Dendritic cell treated with granulocyte-macrophage colony-stimulating factor and Interleukin-4, amounts not matched to agents 40 ng/mL and 50 ng/mL, for 4 days (primary cell): ENCODE data around the gene TARBP1.
"Not testable (repeated sequence)": the region's sequence is repeated elsewhere in the genome, so short reads cannot be mapped to it uniquely, and the experiment has no call there.

ENCODE experiments used
- H3K27ac Mint-ChIP-seq: one replicate; pipeline ENCODE4 v1.8.0; 2022; ENCODE audit warnings: mild to moderate bottlenecking, mixed read lengths
- H3K27me3 Mint-ChIP-seq: one replicate; pipeline ENCODE4 v1.8.0; 2022; ENCODE audit warnings: mild to moderate bottlenecking, mixed read lengths
- H3K36me3 Mint-ChIP-seq: one replicate; pipeline ENCODE4 v1.8.0; 2022; ENCODE audit warnings: low read depth, mixed read lengths
- H3K4me1 Mint-ChIP-seq: one replicate; pipeline ENCODE4 v1.8.0; 2022; ENCODE audit warnings: low read depth, mixed read lengths
- H3K4me3 Mint-ChIP-seq: one replicate; pipeline ENCODE4 v1.8.0; 2022; ENCODE audit warnings: mild to moderate bottlenecking, moderate library complexity, mixed read lengths
- H3K9me3 Mint-ChIP-seq: one replicate; pipeline ENCODE4 v1.8.0; 2022; ENCODE audit warnings: mixed read lengths
- intact Hi-C: fragments of 100-400 bp; cut with micrococcal nuclease; formaldehyde crosslinking; loops from one replicate; pipeline ENCODE4 v1.15.0; 2022

Gene TARBP1

GRCh38 chr1:234478481-234479309, at the start of gene TARBP1:
TARBP1 (minus strand) TSS chr1:234479179; CDS start chr1:234479103, 76 bp downstream.
- peak within 1 kb of the TSS; percentile 81 for H3K4me3 Mint-ChIP-seq
- H3K27me3 Mint-ChIP-seq: peaks cover 15% of the 10 kb centered on the region
- H3K4me1 Mint-ChIP-seq: peaks cover 36% of the 10 kb centered on the region
- no peaks in the 10 kb centered on the region for H3K9me3 Mint-ChIP-seq
- no peaks in the 10 kb centered on the region for H3K36me3 Mint-ChIP-seq
- intact Hi-C loops: loop anchor here (10.0 kb wide), 1 partner anchor 104 kb away; the partner anchor contains the start of gene COA6
- peak within 1 kb of the TSS; percentile 85 for H3K27ac Mint-ChIP-seq

- H3K27ac Mint-ChIP-seq: peak overlapping the region; percentile 77
- H3K36me3 Mint-ChIP-seq: no peaks in the 10 kb centered on the region
- H3K4me1 Mint-ChIP-seq: peaks cover 63% of the 10 kb centered on the region
- no peaks in the 10 kb centered on the region for H3K27me3 Mint-ChIP-seq
- no peaks in the 10 kb centered on the region for H3K9me3 Mint-ChIP-seq
- intact Hi-C loops: no loop called here
- H3K4me3 Mint-ChIP-seq: no peak overlapping the region
Measured at GRCh38 chr1:234528074-234528865, 49.3 kb upstream of the TARBP1 start.

DNA sequence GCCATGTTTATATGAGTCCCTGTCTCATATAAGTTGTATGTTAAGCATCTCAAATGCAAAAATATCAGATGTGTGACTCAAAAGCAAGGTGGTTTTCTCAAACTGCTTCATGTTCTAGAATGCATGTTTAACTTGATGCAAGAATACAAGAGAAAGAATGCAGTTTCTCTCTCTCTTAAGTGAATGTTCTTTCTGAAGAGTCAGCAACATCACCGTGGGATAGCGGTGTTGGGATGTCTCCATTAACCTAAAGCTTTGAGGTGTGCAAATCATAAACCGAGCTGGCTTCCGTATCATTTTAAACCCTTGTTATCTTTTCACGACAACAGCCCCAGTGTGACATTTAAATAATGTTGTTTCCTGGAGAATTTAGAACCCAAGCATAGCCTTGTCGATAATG, 48.4 kb upstream of the TARBP1 start:
- no peak overlapping the region for H3K27ac Mint-ChIP-seq
- H3K9me3 Mint-ChIP-seq: no peaks in the 10 kb centered on the region
- H3K4me1 Mint-ChIP-seq: peaks cover 54% of the 10 kb centered on the region
- H3K27me3 Mint-ChIP-seq: no peaks in the 10 kb centered on the region
- intact Hi-C loops: no loop called here
- H3K36me3 Mint-ChIP-seq: no peaks in the 10 kb centered on the region
- no peak overlapping the region for H3K4me3 Mint-ChIP-seq

GRCh38 chr1:234526922-234527321, 47.9 kb upstream of the TARBP1 start:
- intact Hi-C loops: no loop called here
- H3K4me1 Mint-ChIP-seq: peaks cover 49% of the 10 kb centered on the region
- H3K4me3 Mint-ChIP-seq: no peak overlapping the region
- no peaks in the 10 kb centered on the region for H3K9me3 Mint-ChIP-seq
- H3K27me3 Mint-ChIP-seq: no peaks in the 10 kb centered on the region
- H3K27ac Mint-ChIP-seq: no peak overlapping the region
- no peaks in the 10 kb centered on the region for H3K36me3 Mint-ChIP-seq

DNA sequence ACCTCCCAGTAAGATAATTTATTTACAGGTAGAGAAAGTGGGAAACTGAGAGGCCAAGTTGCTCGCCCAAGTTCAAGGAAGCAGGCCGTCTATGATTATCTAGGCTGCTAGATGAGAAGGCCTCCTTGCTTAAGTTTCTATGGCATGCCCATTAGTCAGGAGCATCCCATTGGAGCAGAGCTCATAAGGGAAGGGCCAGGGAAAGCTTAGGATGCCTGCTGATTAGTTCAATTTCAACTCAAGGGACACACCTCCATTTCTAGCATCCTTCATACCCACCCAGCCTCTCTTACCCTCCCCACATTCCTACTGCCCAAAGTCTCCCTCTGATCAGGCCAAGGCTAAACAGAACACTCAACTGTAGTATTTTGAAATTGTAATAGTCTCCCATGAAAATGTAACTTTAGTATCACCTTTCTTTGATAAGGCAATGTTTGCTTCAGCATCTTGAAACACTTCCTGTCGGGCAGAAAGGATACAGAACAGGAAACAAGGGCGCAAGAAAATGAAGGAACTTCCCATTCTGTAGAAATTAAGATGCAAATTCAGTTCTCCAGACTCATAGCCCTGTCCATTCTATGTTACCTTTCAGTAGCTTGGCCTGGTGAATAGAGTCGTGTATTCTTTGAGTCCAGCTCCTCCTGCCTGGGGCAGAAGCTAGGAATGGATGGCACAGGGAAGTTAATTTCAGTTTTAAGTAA, 46.3 kb upstream of the TARBP1 start:
- peaks cover 45% of the 10 kb centered on the region for H3K4me1 Mint-ChIP-seq
- H3K36me3 Mint-ChIP-seq: no peaks in the 10 kb centered on the region
- H3K27me3 Mint-ChIP-seq: no peaks in the 10 kb centered on the region
- intact Hi-C loops: no loop called here
- no peak overlapping the region for H3K4me3 Mint-ChIP-seq
- H3K27ac Mint-ChIP-seq: peak overlapping the region; percentile 12
- no peaks in the 10 kb centered on the region for H3K9me3 Mint-ChIP-seq

- Mint-ChIP-seq H3K9me3 (no peaks in the 10 kb centered on the region), H3K4me3 (no peak overlapping the region), H3K27me3 (no peaks in the 10 kb centered on the region), H3K27ac (no peak overlapping the region), H3K36me3 (no peaks in the 10 kb centered on the region), H3K4me1 (peaks cover 58% of the 10 kb centered on the region)
- intact Hi-C loops: no loop called here
Measured at GRCh38 chr1:234521836-234522235, 42.9 kb upstream of the TARBP1 start.

DNA sequence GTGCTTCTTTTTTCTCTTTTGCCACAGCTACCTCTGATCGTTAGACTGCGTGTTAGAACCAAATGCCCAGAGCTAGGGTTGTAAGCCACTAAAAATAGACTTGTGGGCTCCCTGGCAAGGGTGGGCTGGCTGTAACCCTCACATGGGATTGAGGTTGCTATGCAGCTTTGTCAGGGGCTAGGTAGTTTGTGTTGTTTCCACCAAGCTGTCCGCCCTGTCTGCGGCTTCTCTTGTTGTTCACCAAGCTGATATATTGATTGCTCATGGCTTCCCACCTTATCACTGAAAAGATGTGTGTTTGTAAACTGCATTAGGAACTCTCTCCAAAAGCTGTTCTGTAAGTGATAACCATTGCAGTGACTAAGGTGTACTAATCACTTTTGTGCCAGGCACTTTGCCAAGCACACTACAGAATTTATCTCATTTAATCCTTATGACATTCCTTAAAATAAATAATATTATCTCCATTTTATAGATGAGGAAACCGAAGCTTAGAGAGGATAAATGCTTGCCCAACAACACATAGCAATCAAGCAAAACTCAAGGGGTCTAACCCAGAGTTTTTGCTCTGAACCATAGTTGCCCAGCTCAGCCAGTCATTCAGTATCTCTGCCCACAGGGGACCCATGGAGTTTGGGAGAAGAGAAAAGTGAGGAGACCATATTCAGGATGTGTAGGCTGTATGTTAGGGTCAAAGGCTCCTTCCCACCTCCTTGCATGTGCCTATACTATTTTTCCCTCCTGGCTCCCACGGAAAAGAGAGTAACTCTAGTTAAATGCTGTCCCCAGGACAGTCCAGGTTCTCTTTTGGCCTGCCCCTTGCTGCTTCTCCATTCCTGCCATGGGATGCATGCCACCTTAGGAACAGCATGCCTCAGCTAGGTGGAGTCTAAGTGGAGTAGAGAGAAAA, 42.2 kb upstream of the TARBP1 start:
- Mint-ChIP-seq H3K27me3 (no peaks in the 10 kb centered on the region), H3K9me3 (no peaks in the 10 kb centered on the region), H3K27ac (no peak overlapping the region), H3K4me3 (no peak overlapping the region), H3K36me3 (no peaks in the 10 kb centered on the region), H3K4me1 (peaks cover 51% of the 10 kb centered on the region)
- intact Hi-C loops: no loop called here

- H3K27me3 Mint-ChIP-seq: no peaks in the 10 kb centered on the region
- H3K9me3 Mint-ChIP-seq: no peaks in the 10 kb centered on the region
- no peaks in the 10 kb centered on the region for H3K36me3 Mint-ChIP-seq
- no peak overlapping the region for H3K4me3 Mint-ChIP-seq
- peaks cover 53% of the 10 kb centered on the region for H3K4me1 Mint-ChIP-seq
- peak overlapping the region; percentile 18 for H3K27ac Mint-ChIP-seq
- intact Hi-C loops: no loop called here
Measured at GRCh38 chr1:234519506-234519905, 40.5 kb upstream of the TARBP1 start.

- Mint-ChIP-seq H3K4me1 (peaks cover 59% of the 10 kb centered on the region), H3K36me3 (no peaks in the 10 kb centered on the region), H3K27me3 (no peaks in the 10 kb centered on the region), H3K9me3 (no peaks in the 10 kb centered on the region), H3K27ac (peak overlapping the region; percentile 18), H3K4me3 (no peak overlapping the region)
- intact Hi-C loops: no loop called here
Measured at GRCh38 chr1:234518876-234519275, 39.9 kb upstream of the TARBP1 start.

DNA sequence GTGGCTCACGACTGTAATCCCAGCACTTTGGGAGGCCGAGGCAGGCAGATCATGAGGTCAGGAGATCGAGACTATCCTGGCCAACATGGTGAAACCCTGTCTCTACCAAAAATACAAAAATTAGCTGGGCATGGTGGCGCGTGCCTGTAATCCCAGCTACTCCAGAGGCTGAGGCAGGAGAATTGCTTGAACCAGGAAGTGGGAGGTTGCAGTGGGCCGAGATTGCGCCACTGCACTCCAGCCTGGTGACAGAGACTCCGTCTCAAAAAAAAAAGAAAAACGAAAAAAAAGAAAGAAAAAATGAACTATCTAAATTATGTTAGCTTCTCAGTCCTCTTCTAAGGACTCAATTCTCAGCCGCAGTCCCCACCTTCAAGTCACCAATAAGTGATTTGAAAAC, 39.1 kb upstream of the TARBP1 start:
- H3K9me3 Mint-ChIP-seq, H3K4me3 Mint-ChIP-seq, H3K36me3 Mint-ChIP-seq, intact Hi-C loops, H3K27me3 Mint-ChIP-seq: not testable (repeated sequence)
- peak overlapping the region; percentile 84 for H3K27ac Mint-ChIP-seq
- H3K4me1 Mint-ChIP-seq: peaks cover 62% of the 10 kb centered on the region

DNA sequence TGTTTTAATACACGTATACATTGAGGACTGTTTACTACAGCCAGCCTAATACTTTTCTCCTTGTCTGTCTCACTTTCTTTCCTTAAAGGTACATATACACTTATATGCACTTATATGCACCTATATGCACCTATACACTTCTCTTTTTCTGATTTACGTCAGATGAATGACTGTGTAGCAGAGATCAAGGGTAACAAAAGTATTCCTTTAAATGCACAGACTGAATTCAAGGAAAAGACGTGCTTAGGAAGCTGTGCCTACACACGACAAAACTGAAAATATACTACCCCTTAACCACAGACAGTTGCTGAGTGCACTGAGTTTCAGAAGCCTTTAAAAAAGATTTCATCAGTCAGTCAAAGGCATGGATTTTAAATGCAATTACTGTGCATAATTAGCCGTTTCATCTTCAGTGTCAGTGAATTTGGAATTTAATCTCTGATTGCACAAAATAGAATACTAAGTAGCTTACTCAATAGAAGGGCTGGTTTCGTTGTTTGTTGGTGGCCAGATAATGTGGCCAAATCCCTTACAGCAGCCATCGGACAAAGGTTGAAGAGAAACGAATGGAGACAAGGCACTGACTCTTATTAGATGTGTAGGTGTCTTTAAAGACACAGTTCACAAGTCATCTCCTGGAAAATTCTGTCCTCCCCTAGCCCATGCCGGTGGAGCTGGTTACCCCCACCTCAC, 38.3 kb upstream of the TARBP1 start:
- intact Hi-C loops: no loop called here
- H3K4me1 Mint-ChIP-seq: peaks cover 70% of the 10 kb centered on the region
- H3K36me3 Mint-ChIP-seq: no peaks in the 10 kb centered on the region
- no peak overlapping the region for H3K4me3 Mint-ChIP-seq
- H3K27me3 Mint-ChIP-seq: no peaks in the 10 kb centered on the region
- H3K27ac Mint-ChIP-seq: peak overlapping the region; percentile 84
- H3K9me3 Mint-ChIP-seq: no peaks in the 10 kb centered on the region

DNA sequence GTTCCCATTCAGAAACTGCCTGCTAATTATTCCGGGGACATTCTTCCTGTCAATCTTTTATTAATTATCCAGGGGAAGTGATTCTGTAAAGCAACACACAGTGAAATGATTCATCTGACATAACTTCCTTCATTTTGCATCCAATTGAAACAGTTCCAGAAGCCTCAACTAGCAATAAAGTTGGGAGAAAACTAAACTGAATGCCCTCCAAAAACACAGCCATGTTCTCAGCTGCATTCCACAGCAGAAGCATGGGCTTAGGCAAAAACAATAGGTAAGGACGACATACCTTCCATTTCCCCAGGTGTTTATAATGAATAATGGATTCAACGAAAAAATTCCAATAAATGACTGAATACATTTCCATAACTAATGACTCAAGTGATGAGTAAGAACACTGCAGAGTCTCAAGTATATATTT, 36.9 kb upstream of the TARBP1 start:
- H3K4me3 Mint-ChIP-seq: no peak overlapping the region
- peak overlapping the region; percentile 50 for H3K27ac Mint-ChIP-seq
- no peaks in the 10 kb centered on the region for H3K36me3 Mint-ChIP-seq
- H3K4me1 Mint-ChIP-seq: peaks cover 72% of the 10 kb centered on the region
- no peaks in the 10 kb centered on the region for H3K9me3 Mint-ChIP-seq
- intact Hi-C loops: no loop called here
- H3K27me3 Mint-ChIP-seq: no peaks in the 10 kb centered on the region

DNA sequence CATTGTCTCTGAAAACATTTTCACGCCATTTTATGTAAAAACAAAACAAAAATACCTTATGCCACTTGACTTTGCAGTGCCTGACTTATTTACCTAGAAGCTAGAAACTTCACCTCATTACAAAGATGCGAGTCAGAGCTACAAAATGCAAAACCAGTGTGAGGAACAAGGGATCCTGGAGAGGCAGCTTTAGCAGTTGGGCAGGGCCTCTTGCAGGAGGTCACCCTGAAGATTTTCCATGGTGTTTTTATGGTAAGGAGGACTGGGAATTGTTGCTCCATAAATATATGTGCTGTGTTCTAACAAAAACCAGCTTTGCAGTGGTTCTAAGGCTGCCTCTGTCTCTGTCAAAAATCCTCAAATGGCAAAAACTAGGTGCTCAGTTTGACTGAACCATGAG, 36.4 kb upstream of the TARBP1 start:
- Mint-ChIP-seq H3K9me3 (no peaks in the 10 kb centered on the region), H3K27me3 (no peaks in the 10 kb centered on the region), H3K36me3 (no peaks in the 10 kb centered on the region), H3K4me3 (no peak overlapping the region), H3K4me1 (peaks cover 72% of the 10 kb centered on the region), H3K27ac (peak overlapping the region; percentile 50)
- intact Hi-C loops: no loop called here
